GM18505 (cell line): ENCODE results near the gene PRC1.

ENCODE experiments used
- ATAC-seq: cut with Tn5 transposase; IDR thresholded peaks from one replicate; pipeline ENCODE4 v1.9.1; 2021; ENCODE audit not compliant: unreplicated experiment
- POLR2A ChIP-seq: IDR thresholded peaks from 4 replicates; pipeline ENCODE4 v1.6.1; 2011; ENCODE audit warnings: borderline replicate concordance; ENCODE audit not compliant: insufficient read depth, insufficient read length; ENCODE audit errors: extremely low read depth

Gene PRC1

GRCh38 chr15:90946538-90946937 is 47.8 kb downstream of the PRC1 start:
- TF ChIP-seq POLR2A: no peak

GRCh38 chr15:90945091-90945490 is 49.2 kb downstream of the PRC1 start:
- TF ChIP-seq POLR2A: no peak
- ATAC-seq: no peak

More at GRCh38 chr15:90946538-90946937, 47.8 kb downstream of the PRC1 start:
- ATAC-seq: no peak

GRCh38 chr15:90942354-90943120 is 51.8 kb downstream of the PRC1 start:
- no peak for ATAC-seq
- TF ChIP-seq POLR2A: no peak

- ATAC-seq: no peak
- no peak for TF ChIP-seq POLR2A
These were observed 53.3 kb downstream of the PRC1 start for GRCh38 chr15:90941038-90941437.

DNA sequence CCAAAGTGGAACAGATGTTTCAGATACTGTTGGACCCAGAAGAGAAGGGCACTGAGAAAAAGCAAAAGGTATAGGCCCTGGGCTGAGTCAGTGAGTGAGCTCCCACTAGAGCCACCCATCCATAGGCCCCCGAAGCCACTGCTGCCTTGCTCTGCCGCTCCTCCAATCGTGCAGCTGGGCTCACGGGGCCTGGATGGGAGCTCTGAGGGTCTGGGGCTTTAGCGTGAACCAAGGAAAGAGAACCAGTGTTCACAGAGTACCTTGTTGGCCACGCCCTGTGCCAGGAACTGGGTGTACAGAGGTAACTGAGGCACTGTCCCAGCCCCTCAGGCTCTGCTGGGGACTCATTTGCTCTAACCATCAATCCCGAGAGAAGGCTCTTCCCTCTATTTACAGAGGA is 54.6 kb downstream of the PRC1 start:
- no peak for ATAC-seq

DNA sequence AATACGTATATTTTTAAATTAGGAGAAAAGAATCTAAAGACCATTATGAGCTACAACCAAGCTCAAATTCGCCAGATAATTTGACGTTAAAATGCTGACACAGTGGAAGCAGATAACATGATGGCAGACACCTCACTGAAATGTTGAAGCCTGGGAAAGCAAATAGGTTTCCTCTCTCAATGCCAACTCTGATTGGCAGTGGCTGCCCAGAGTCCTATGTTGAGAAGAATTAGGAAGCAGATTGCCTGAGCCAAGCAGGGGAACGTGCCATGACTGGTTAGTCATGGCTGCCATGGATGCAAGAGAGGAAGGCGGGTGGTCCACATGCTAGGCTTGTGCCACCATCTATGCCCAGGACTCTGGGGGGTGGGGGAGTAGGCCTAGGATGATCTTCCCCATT is 56.1 kb downstream of the PRC1 start:
- no peak for ATAC-seq
- no peak for TF ChIP-seq POLR2A

More for the DNA sequence above, 54.6 kb downstream of the PRC1 start:
- TF ChIP-seq POLR2A: no peak

GRCh38 chr15:90936823-90937222 is 57.5 kb downstream of the PRC1 start:
- ATAC-seq: no peak
- no peak for TF ChIP-seq POLR2A

- peak; percentile 62 for TF ChIP-seq POLR2A
- ATAC-seq: peak; percentile 63
These were observed 59.2 kb downstream of the PRC1 start, which contains the start of gene UNC45A for GRCh38 chr15:90934949-90935751. UNC45A (plus strand) TSS chr15:90935285; CDS start chr15:90935325, 40 bp downstream.

GRCh38 chr15:90934256-90934948 is 59.9 kb downstream of the PRC1 start:
- ATAC-seq: peak; percentile 29
- no peak for TF ChIP-seq POLR2A

- TF ChIP-seq POLR2A: no peak
- no peak for ATAC-seq
These were observed 61.0 kb downstream of the PRC1 start for GRCh38 chr15:90933301-90933700.

DNA sequence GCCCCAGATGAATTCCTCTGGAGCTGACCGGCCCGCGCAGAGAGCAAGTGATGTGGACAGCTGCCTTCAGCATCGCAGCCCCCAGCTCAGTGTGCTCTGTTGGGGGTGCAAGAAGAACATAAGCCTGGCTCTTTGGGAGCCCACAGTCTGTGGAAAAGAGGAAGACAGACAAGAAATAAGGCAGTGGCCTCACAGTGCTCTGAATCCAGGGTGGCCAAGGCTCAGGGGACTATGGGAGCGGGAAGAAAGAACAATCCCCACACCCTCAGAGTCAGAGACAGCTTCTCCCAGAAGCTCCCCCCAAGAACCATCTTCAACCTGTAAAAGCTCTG is 61.7 kb downstream of the PRC1 start:
- ATAC-seq: no peak
- TF ChIP-seq POLR2A: no peak

DNA sequence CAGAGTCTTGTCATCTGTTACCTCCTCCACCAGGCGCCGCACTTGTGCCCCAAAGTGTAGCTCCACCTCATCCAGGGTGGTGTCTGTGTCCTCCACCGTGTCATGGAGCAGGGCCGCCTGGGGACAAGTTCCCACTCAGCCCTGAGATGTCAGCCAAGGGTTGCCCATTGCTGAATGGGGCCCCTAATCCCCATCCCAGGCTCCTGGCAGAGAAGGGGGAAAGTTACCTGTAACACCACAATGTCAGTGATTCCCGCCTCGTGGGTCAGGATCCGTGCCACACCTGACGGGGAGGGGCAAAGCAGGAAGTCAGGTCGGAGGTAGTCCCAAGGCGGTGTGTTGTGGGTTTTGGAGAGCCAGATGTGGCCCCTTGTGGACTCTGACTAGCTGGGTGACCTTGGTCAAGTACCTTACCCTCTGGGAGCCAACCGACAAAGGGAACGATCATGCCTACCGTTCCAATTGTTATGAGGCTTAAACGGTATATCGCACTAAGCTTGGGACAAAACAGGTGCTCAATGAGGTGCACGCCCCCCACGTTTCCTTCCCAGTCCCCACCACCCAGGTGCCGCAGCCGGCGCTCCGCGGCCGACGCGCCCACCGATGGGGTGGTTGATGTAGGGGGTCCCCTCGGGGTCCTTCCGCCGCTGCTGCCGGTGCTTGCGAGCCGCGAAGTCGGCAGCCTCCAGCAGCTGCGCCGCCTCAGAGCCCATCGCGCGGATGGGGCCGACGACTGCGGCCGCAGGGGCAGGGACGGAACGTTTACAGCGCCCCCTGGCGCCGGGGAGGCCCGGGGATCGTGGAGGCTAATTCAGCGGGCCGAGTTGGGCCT is 62.3 kb downstream of the PRC1 start, which contains the start of gene HDDC3:
TSS of gene HDDC3 (minus strand) at position 722 of the 832 bp plus-strand sequence. CDS start at position 713, 9 bp downstream.
- peak; percentile 77 for TF ChIP-seq POLR2A
- peak; percentile 43 for ATAC-seq

- TF ChIP-seq POLR2A: no peak
- ATAC-seq: no peak
These were observed 62.8 kb downstream of the PRC1 start for GRCh38 chr15:90931575-90931827.
